C4-2B (cell line): ENCODE results near the gene OR2G6.
"Not testable (repeated sequence)": the region's sequence is repeated elsewhere in the genome, so short reads cannot be mapped to it uniquely, and the experiment has no call there.

Experiments used
- ZFX ChIP-seq: fragments of 450-650 bp; IDR thresholded peaks from 2 replicates; pipeline ENCODE4 v1.6.1; 2017
- TF ChIP-seq, protein P1 (sequence below): fragments of 450-650 bp; conservative IDR thresholded peaks from 2 replicates; pipeline ENCODE4 v1.5.1; 2017; ENCODE audit warnings: mild to moderate bottlenecking

DNA sequence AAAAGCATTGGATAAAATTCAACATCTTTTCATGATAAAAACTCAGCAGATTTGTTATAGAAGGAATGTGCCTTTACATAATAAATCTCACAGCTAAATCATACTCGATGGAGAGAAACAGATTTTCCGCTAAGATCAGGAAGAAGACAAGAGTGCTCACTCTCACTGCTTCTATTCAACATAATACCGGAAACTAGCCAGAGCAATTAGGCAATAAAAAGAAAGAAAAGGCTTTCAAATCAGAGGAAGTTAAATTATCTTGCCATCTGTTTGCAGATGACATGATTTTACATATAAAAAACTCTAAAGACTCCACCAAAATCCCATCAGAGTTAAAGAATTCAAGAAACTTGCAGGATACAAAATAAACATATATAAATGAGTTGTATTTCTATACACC is 62.9 kb downstream of the OR2G6 start:
- TF ChIP-seq, protein P1, sequence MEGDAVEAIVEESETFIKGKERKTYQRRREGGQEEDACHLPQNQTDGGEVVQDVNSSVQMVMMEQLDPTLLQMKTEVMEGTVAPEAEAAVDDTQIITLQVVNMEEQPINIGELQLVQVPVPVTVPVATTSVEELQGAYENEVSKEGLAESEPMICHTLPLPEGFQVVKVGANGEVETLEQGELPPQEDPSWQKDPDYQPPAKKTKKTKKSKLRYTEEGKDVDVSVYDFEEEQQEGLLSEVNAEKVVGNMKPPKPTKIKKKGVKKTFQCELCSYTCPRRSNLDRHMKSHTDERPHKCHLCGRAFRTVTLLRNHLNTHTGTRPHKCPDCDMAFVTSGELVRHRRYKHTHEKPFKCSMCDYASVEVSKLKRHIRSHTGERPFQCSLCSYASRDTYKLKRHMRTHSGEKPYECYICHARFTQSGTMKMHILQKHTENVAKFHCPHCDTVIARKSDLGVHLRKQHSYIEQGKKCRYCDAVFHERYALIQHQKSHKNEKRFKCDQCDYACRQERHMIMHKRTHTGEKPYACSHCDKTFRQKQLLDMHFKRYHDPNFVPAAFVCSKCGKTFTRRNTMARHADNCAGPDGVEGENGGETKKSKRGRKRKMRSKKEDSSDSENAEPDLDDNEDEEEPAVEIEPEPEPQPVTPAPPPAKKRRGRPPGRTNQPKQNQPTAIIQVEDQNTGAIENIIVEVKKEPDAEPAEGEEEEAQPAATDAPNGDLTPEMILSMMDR, result not testable (repeated sequence)
- not testable (repeated sequence) for TF ChIP-seq ZFX
